ENCODE results near the gene CIRBP. TPM values are rescaled to one million over a fixed set of nuclear protein-coding genes. Genes with fewer than 3 reads are reported as not detected.

Gene CIRBP
- total and polyA plus RNA-seq, 9 of the 15 experiments (the other 6 are each of a cell fraction or from before 2014, with no cell fraction given): 20.5 to 327 (median 176) TPM

DNA sequence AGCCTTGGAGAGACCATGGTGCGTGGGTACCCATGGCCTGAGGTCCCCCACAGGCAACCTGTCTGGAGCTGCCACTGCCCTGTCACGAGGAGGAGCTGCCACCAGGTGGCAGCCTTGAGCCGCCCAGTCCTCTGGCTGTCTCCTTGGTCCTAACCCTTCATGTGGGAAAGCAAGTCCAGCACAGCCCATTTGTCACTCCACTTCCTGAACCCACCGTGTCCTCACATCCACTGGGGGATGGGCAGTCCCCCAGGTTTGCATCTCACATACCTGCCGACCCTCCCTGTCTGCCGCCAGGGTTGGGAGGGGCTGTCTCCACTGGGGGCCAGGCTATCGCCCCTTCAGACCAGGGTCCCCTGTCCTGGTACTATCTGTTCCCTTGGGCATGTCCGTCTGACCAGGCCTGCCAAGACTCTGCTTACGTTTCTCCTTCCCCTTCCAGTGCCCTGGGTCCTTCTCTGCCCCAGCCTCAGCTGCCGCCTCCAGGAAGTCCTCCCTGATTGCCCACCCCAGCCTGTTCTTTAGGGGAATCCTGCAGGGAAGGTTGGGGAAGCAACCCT is 10.7 kb downstream of the CIRBP start (continued):
- TF ChIP-seq, protein P1, sequence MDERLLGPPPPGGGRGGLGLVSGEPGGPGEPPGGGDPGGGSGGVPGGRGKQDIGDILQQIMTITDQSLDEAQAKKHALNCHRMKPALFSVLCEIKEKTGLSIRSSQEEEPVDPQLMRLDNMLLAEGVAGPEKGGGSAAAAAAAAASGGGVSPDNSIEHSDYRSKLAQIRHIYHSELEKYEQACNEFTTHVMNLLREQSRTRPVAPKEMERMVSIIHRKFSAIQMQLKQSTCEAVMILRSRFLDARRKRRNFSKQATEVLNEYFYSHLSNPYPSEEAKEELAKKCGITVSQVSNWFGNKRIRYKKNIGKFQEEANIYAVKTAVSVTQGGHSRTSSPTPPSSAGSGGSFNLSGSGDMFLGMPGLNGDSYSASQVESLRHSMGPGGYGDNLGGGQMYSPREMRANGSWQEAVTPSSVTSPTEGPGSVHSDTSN (CRISPR knock-in tag; IDR thresholded peaks at IDR 0.05; ENCODE audit: low read depth): no peak
- TF ChIP-seq, protein P1 (tag; conservative IDR thresholded peaks at IDR 0.05; ENCODE audit: low read depth): 0 out of 2 replicates have a peak, but pooled peaks have one; percentile 12
- no peak for TF ChIP-seq CBX8 (IDR thresholded peaks at IDR 0.05; ENCODE audit: borderline replicate concordance, extremely low read depth, low read depth, low read length, poor library complexity, severe bottlenecking)
- TF ChIP-seq ZNF699 (CRISPR knock-in tag; IDR thresholded peaks at IDR 0.05; ENCODE audit: insufficient replicate concordance): no peak
- no peak for TF ChIP-seq ZNF57 (CRISPR knock-in tag; IDR thresholded peaks at IDR 0.05)
- TF ChIP-seq E2F6 (IDR thresholded peaks at IDR 0.05; ENCODE audit: borderline replicate concordance in 1 of 2, extremely low read depth in 1 of 2, insufficient read depth in 1 of 2, insufficient read length in 1 of 2, low read depth in 1 of 2, low read length in 1 of 2, poor library complexity in 1 of 2, severe bottlenecking in 1 of 2): peak in 1 of 2 experiments; percentile 11
- no peak for TF ChIP-seq TRIM25 (IDR thresholded peaks at IDR 0.05; ENCODE audit: borderline replicate concordance)
- TF ChIP-seq ZHX1 (conservative IDR thresholded peaks at IDR 0.05; ENCODE audit: low read length): no peak
- TF ChIP-seq NEUROD1 (IDR thresholded peaks at IDR 0.05; ENCODE audit: borderline replicate concordance, low read depth, low read length, partially characterized antibody): peak; percentile 24
- no peak for TF ChIP-seq DPF2 (IDR thresholded peaks at IDR 0.05)
- no peak for TF ChIP-seq ZNF551 (CRISPR knock-in tag; IDR thresholded peaks at IDR 0.05)
- no peak for TF ChIP-seq MED1 (CRISPR knock-in tag; IDR thresholded peaks at IDR 0.05; ENCODE audit: borderline replicate concordance)
- TF ChIP-seq HCFC1 (IDR thresholded peaks at IDR 0.05; ENCODE audit: low read depth, low read length): no peak
- no peak for TF ChIP-seq PHB2 (IDR thresholded peaks at IDR 0.05; ENCODE audit: low read depth)
- no peak for TF ChIP-seq STAT5A (IDR thresholded peaks at IDR 0.05; ENCODE audit: borderline replicate concordance, low read length)

Data from K562 (cell line).